ENCODE measurements around the gene IL21R.

The IL21R gene

GRCh38 chr16:27462200-27462845 lies 60.3 kb downstream of the IL21R start:
- H3K27ac ChIP-seq (ENCODE audit: low read depth, low read length), result no peak overlapping the region
- no peak overlapping the region for H3K4me3 ChIP-seq (ENCODE audit: low read length)
- H3K27me3 ChIP-seq (ENCODE audit: control insufficient read depth, insufficient read depth, low read length), result no peaks in the 10 kb centered on the region
- no peak overlapping the region for H3K9ac ChIP-seq (ENCODE audit: low read length)
- H3K4me1 ChIP-seq (ENCODE audit: control insufficient read depth, insufficient read depth, low read length), result no peaks in the 10 kb centered on the region
- peaks cover 56% of the 10 kb centered on the region for H3K36me3 ChIP-seq (ENCODE audit: control insufficient read depth, insufficient read depth, low read length)

GRCh38 chr16:27462846-27463682 lies 61.1 kb downstream of the IL21R start:
- Histone ChIP-seq H3K36me3 (ENCODE audit: control insufficient read depth, insufficient read depth, low read length) (peaks cover 58% of the 10 kb centered on the region), H3K27ac (ENCODE audit: low read depth, low read length) (no peak overlapping the region), H3K4me3 (ENCODE audit: low read length) (no peak overlapping the region), H3K4me1 (ENCODE audit: control insufficient read depth, insufficient read depth, low read length) (no peaks in the 10 kb centered on the region), H3K27me3 (ENCODE audit: control insufficient read depth, insufficient read depth, low read length) (no peaks in the 10 kb centered on the region), H3K9ac (ENCODE audit: low read length) (no peak overlapping the region)

- Histone ChIP-seq H3K4me3 (ENCODE audit: low read length) (no peak overlapping the region), H3K9ac (ENCODE audit: low read length) (no peak overlapping the region), H3K4me1 (ENCODE audit: control insufficient read depth, insufficient read depth, low read length) (no peaks in the 10 kb centered on the region), H3K36me3 (ENCODE audit: control insufficient read depth, insufficient read depth, low read length) (peaks cover 62% of the 10 kb centered on the region), H3K27ac (ENCODE audit: low read depth, low read length) (no peak overlapping the region), H3K27me3 (ENCODE audit: control insufficient read depth, insufficient read depth, low read length) (no peaks in the 10 kb centered on the region)
Observed at GRCh38 chr16:27463741-27464591, 62.0 kb downstream of the IL21R start.

- no peaks in the 10 kb centered on the region for H3K27me3 ChIP-seq (ENCODE audit: control insufficient read depth, insufficient read depth, low read length)
Observed at GRCh38 chr16:27464626-27465482, 62.9 kb downstream of the IL21R start.

GRCh38 chr16:27465483-27465879 lies 63.5 kb downstream of the IL21R start:
- Histone ChIP-seq H3K27ac (ENCODE audit: low read depth, low read length) (no peak overlapping the region), H3K4me1 (ENCODE audit: control insufficient read depth, insufficient read depth, low read length) (no peaks in the 10 kb centered on the region), H3K27me3 (ENCODE audit: control insufficient read depth, insufficient read depth, low read length) (no peaks in the 10 kb centered on the region), H3K36me3 (ENCODE audit: control insufficient read depth, insufficient read depth, low read length) (peaks cover 67% of the 10 kb centered on the region), H3K9ac (ENCODE audit: low read length) (no peak overlapping the region), H3K4me3 (ENCODE audit: low read length) (no peak overlapping the region)

More at GRCh38 chr16:27464626-27465482, 62.9 kb downstream of the IL21R start:
- no peak overlapping the region for H3K27ac ChIP-seq (ENCODE audit: low read depth, low read length)
- no peaks in the 10 kb centered on the region for H3K4me1 ChIP-seq (ENCODE audit: control insufficient read depth, insufficient read depth, low read length)
- no peak overlapping the region for H3K9ac ChIP-seq (ENCODE audit: low read length)
- no peak overlapping the region for H3K4me3 ChIP-seq (ENCODE audit: low read length)
- H3K36me3 ChIP-seq (ENCODE audit: control insufficient read depth, insufficient read depth, low read length), result peaks cover 62% of the 10 kb centered on the region

GRCh38 chr16:27468941-27469531 lies 67.1 kb downstream of the IL21R start:
- Histone ChIP-seq H3K4me1 (ENCODE audit: control insufficient read depth, insufficient read depth, low read length) (no peaks in the 10 kb centered on the region), H3K4me3 (ENCODE audit: low read length) (no peak overlapping the region), H3K36me3 (ENCODE audit: control insufficient read depth, insufficient read depth, low read length) (peaks cover 66% of the 10 kb centered on the region), H3K9ac (ENCODE audit: low read length) (no peak overlapping the region), H3K27ac (ENCODE audit: low read depth, low read length) (no peak overlapping the region), H3K27me3 (ENCODE audit: control insufficient read depth, insufficient read depth, low read length) (no peaks in the 10 kb centered on the region)

- H3K27me3 ChIP-seq (ENCODE audit: control insufficient read depth, insufficient read depth, low read length), result no peaks in the 10 kb centered on the region
- H3K36me3 ChIP-seq (ENCODE audit: control insufficient read depth, insufficient read depth, low read length), result peaks cover 51% of the 10 kb centered on the region
- no peak overlapping the region for H3K4me3 ChIP-seq (ENCODE audit: low read length)
- no peak overlapping the region for H3K9ac ChIP-seq (ENCODE audit: low read length)
- H3K4me1 ChIP-seq (ENCODE audit: control insufficient read depth, insufficient read depth, low read length), result no peaks in the 10 kb centered on the region
- no peak overlapping the region for H3K27ac ChIP-seq (ENCODE audit: low read depth, low read length)
Observed at GRCh38 chr16:27470567-27471431, 68.8 kb downstream of the IL21R start.

GRCh38 chr16:27471661-27472060 lies 69.7 kb downstream of the IL21R start:
- peaks cover 55% of the 10 kb centered on the region for H3K36me3 ChIP-seq (ENCODE audit: control insufficient read depth, insufficient read depth, low read length)
- H3K4me1 ChIP-seq (ENCODE audit: control insufficient read depth, insufficient read depth, low read length), result no peaks in the 10 kb centered on the region
- no peaks in the 10 kb centered on the region for H3K27me3 ChIP-seq (ENCODE audit: control insufficient read depth, insufficient read depth, low read length)
- no peak overlapping the region for H3K4me3 ChIP-seq (ENCODE audit: low read length)
- H3K9ac ChIP-seq (ENCODE audit: low read length), result no peak overlapping the region
- no peak overlapping the region for H3K27ac ChIP-seq (ENCODE audit: low read depth, low read length)

- H3K4me3 ChIP-seq (ENCODE audit: low read length), result no peak overlapping the region
- H3K27ac ChIP-seq (ENCODE audit: low read depth, low read length), result no peak overlapping the region
- peaks cover 48% of the 10 kb centered on the region for H3K36me3 ChIP-seq (ENCODE audit: control insufficient read depth, insufficient read depth, low read length)
- no peak overlapping the region for H3K9ac ChIP-seq (ENCODE audit: low read length)
- no peaks in the 10 kb centered on the region for H3K4me1 ChIP-seq (ENCODE audit: control insufficient read depth, insufficient read depth, low read length)
- no peaks in the 10 kb centered on the region for H3K27me3 ChIP-seq (ENCODE audit: control insufficient read depth, insufficient read depth, low read length)
Observed at GRCh38 chr16:27472091-27473020, 70.4 kb downstream of the IL21R start.

Measured in rectal smooth muscle tissue (tissue), 1 donor.